Renal cortical epithelial cell (primary cell): Measurements from ENCODE around the gene NUP35. TPM values are rescaled to one million over a fixed set of nuclear protein-coding genes. Genes with fewer than 3 reads are reported as not detected.

ENCODE experiments used
- DNase-seq: peaks from one replicate; pipeline ENCODE4 v3.0.0-alpha.2; 2011; ENCODE audit warnings: low read depth
- total RNA-seq: library from RNA; depleted of rRNA; stranded (reverse); fragments of >200 nt; gene quantifications from 2 replicates; pipeline ENCODE4 v1.2.3, GENCODE V29; 2014

NUP35 gene
- total RNA-seq, 1 donor from 2014 or later = 16.1 TPM

GRCh38 chr2:183209395-183210028 lies 85.3 kb downstream of the NUP35 start:
- no peak for DNase-seq

Other genes with a start within 250 kb of the NUP35 start
- gene NCKAP1, start 86.0 kb upstream of the NUP35 start, total RNA-seq = 212 and 333 TPM in 2 replicates
- 0.87 and 1.8 TPM in 2 replicates for gene DUSP19, start 45.7 kb upstream of the NUP35 start, total RNA-seq